ENCODE data around the gene MMS22L. TPM values are rescaled to one million over a fixed set of nuclear protein-coding genes. Genes with fewer than 3 reads are reported as not detected.
"Not testable (repeated sequence)": the region's sequence is repeated elsewhere in the genome, so short reads cannot be mapped to it uniquely, and the experiment has no call there.

Gene MMS22L
- total RNA-seq, 1 experiment from 2014 or later: 19.3 TPM

DNA sequence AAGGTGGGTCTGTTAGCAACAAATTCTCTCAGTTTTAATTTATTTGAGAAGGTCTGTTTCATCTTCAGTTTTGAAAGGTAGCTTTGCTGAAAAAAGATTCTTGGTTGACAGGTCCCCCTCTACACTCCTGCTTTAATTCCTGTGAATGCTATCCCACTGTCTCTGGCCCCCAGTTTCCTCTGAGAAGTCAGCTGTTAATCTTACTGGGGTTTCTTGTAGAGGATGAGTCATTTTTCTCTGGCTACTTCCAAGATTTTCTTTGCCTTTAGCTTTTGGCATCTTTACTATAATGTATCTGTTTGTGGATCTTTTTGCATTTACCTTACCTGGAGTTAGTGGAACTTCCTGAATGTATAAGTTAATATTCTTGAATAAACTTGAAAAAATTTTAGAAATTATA is 122.7 kb downstream of the MMS22L start:
- H3K27ac ChIP-seq (ENCODE audit: low read length): no peak overlapping the region
- H3K9me3 ChIP-seq (ENCODE audit: low read length): no peaks in the 10 kb centered on the region
- H3K36me3 ChIP-seq (ENCODE audit: low read depth, low read length): peaks cover 19% of the 10 kb centered on the region
- no peak for TF ChIP-seq EZH2phosphoT487 (IDR thresholded peaks at IDR 0.05; ENCODE audit: borderline replicate concordance, low read length)
- no peaks in the 10 kb centered on the region for H3K9me2 ChIP-seq (replicated peaks; ENCODE audit: low read length)
- no peaks in the 10 kb centered on the region for H3F3A ChIP-seq (ENCODE audit: low read length, unreplicated experiment)
- ChIA-PET CTCF (no interaction called here), POLR2A (ENCODE audit: unreplicated experiment) (no interaction called here)
- BruUV-seq (replicated peaks): no TSS peak
- ATAC-seq: no peak
- H3K27me3 ChIP-seq (ENCODE audit: low read length): no peaks in the 10 kb centered on the region
- no peak for DNase-seq
- no peak overlapping the region for H3K4me3 ChIP-seq (ENCODE audit: low read length)
- H3K79me2 ChIP-seq (ENCODE audit: low read length): no peaks in the 10 kb centered on the region
- H2AFZ ChIP-seq (ENCODE audit: low read length): no peak overlapping the region
- no peak overlapping the region for H3K4me2 ChIP-seq (ENCODE audit: low read length)
- no peaks in the 10 kb centered on the region for H4K20me1 ChIP-seq (ENCODE audit: low read length)
- no peak overlapping the region for H3K9ac ChIP-seq (ENCODE audit: low read length)
- no peaks in the 10 kb centered on the region for H3K4me1 ChIP-seq (ENCODE audit: insufficient read depth, low read length)
- intact Hi-C loops (cut with micrococcal nuclease): no loop called here

DNA sequence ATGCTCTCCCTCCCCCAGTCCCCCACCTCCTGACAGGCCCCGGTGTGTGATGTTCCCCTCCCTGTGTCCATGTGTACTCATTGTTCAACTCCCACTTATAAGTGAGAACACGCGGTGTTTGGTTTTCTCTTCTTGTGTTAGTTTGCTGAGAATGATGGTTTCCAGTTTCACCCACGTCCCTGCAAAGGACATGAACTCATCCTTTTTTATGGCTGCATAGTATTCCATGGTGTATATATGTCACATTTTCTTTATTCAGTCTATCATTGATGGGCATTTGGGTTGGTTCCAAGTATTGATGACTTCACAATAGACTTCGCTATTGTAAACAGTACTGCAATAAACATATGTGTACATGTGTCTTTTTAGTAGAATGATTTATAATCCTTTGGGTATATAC is 127.6 kb downstream of the MMS22L start:
- H3F3A ChIP-seq (ENCODE audit: low read length, unreplicated experiment); H3K27ac ChIP-seq (ENCODE audit: low read length); H2AFZ ChIP-seq (ENCODE audit: low read length); H3K27me3 ChIP-seq (ENCODE audit: low read length); H3K4me3 ChIP-seq (ENCODE audit: low read length); H3K9me2 ChIP-seq (replicated peaks; ENCODE audit: low read length); H3K36me3 ChIP-seq (ENCODE audit: low read depth, low read length); DNase-seq; H3K4me2 ChIP-seq (ENCODE audit: low read length); intact Hi-C loops (cut with micrococcal nuclease); H3K9me3 ChIP-seq (ENCODE audit: low read length); H3K79me2 ChIP-seq (ENCODE audit: low read length); POLR2A ChIA-PET (ENCODE audit: unreplicated experiment); ATAC-seq; H3K4me1 ChIP-seq (ENCODE audit: insufficient read depth, low read length); H3K9ac ChIP-seq (ENCODE audit: low read length); CTCF ChIA-PET; H4K20me1 ChIP-seq (ENCODE audit: low read length); BruUV-seq (replicated peaks): not testable (repeated sequence)

GRCh38 chr6:97154015-97154414 is 129.0 kb downstream of the MMS22L start:
- Histone ChIP-seq H3K4me2 (ENCODE audit: low read length) (no peak overlapping the region), H3K9me2 (replicated peaks; ENCODE audit: low read length) (no peaks in the 10 kb centered on the region), H3K79me2 (ENCODE audit: low read length) (no peaks in the 10 kb centered on the region), H3K27me3 (ENCODE audit: low read length) (no peaks in the 10 kb centered on the region), H3F3A (ENCODE audit: low read length, unreplicated experiment) (no peaks in the 10 kb centered on the region), H3K9ac (ENCODE audit: low read length) (no peak overlapping the region), H2AFZ (ENCODE audit: low read length) (no peak overlapping the region), H3K4me1 (ENCODE audit: insufficient read depth, low read length) (peaks cover 10% of the 10 kb centered on the region), H4K20me1 (ENCODE audit: low read length) (no peaks in the 10 kb centered on the region), H3K36me3 (ENCODE audit: low read depth, low read length) (no peaks in the 10 kb centered on the region; the same call in 1 of the 2 replicates), H3K9me3 (ENCODE audit: low read length) (no peaks in the 10 kb centered on the region), H3K27ac (ENCODE audit: low read length) (no peak overlapping the region), H3K4me3 (ENCODE audit: low read length) (no peak overlapping the region)
- ChIA-PET CTCF (no interaction called here), POLR2A (ENCODE audit: unreplicated experiment) (no interaction called here)
- no peak for TF ChIP-seq EZH2phosphoT487 (IDR thresholded peaks at IDR 0.05; ENCODE audit: borderline replicate concordance, low read length)
- no peak for TF ChIP-seq EZH2 (IDR thresholded peaks at IDR 0.05; ENCODE audit: low read length, unreplicated experiment)
- TF ChIP-seq CTCF (conservative IDR thresholded peaks at IDR 0.05; ENCODE audit: low read depth, low read length): no peak
- intact Hi-C loops (cut with micrococcal nuclease): no loop called here
- BruUV-seq (replicated peaks): no TSS peak
- DNase-seq (no peak), ATAC-seq (no peak)

DNA sequence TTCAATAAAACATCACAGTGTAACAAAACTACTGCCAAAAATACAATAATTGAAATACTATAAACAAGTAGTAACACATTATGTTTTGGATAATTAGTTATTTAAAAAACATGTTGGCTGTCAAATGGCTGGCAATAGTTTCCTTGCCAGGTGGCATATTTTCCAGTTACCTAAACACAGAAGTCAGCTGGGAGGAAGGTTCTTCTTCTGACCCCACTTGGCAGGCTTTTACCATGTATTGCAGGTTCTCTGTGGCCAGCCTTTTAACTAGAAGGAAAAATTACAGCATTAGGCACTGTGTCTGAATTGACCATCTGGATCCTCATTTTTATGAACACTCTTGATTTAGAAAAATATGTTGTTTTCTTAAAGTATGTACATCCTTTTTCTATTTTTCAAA is 131.4 kb downstream of the MMS22L start:
- no TSS peak for BruUV-seq (replicated peaks)
- Histone ChIP-seq H3K27ac (ENCODE audit: low read length) (no peak overlapping the region), H3K4me2 (ENCODE audit: low read length) (no peak overlapping the region), H3K4me1 (ENCODE audit: insufficient read depth, low read length) (peaks cover 10% of the 10 kb centered on the region), H3K79me2 (ENCODE audit: low read length) (no peaks in the 10 kb centered on the region), H3K4me3 (ENCODE audit: low read length) (no peak overlapping the region), H3K9me2 (replicated peaks; ENCODE audit: low read length) (no peaks in the 10 kb centered on the region), H2AFZ (ENCODE audit: low read length) (no peak overlapping the region), H3K27me3 (ENCODE audit: low read length) (no peaks in the 10 kb centered on the region), H3K9ac (ENCODE audit: low read length) (no peak overlapping the region), H3K9me3 (ENCODE audit: low read length) (no peaks in the 10 kb centered on the region), H4K20me1 (ENCODE audit: low read length) (no peaks in the 10 kb centered on the region), H3K36me3 (ENCODE audit: low read depth, low read length) (no peaks in the 10 kb centered on the region; the same call in 1 of the 2 replicates), H3F3A (ENCODE audit: low read length, unreplicated experiment) (no peaks in the 10 kb centered on the region)
- intact Hi-C loops (cut with micrococcal nuclease): no loop called here
- no peak for DNase-seq
- ATAC-seq: no peak
- ChIA-PET CTCF (no interaction called here), POLR2A (ENCODE audit: unreplicated experiment) (no interaction called here)
- no peak for TF ChIP-seq EZH2phosphoT487 (IDR thresholded peaks at IDR 0.05; ENCODE audit: borderline replicate concordance, low read length)
- TF ChIP-seq EZH2 (IDR thresholded peaks at IDR 0.05; ENCODE audit: low read length, unreplicated experiment): no peak
- TF ChIP-seq CTCF (conservative IDR thresholded peaks at IDR 0.05; ENCODE audit: low read depth, low read length): no peak
